GM19468 (cell line): ENCODE data around the gene HORMAD2.

Experiments
- ATAC-seq: cut with Tn5 transposase; IDR thresholded peaks from one replicate; pipeline ENCODE4 v1.9.1; 2021; ENCODE audit warnings: mild to moderate bottlenecking, moderate library complexity, moderate number of reproducible peaks; ENCODE audit not compliant: unreplicated experiment; ENCODE audit errors: extremely low read depth

The HORMAD2 gene, protein sequence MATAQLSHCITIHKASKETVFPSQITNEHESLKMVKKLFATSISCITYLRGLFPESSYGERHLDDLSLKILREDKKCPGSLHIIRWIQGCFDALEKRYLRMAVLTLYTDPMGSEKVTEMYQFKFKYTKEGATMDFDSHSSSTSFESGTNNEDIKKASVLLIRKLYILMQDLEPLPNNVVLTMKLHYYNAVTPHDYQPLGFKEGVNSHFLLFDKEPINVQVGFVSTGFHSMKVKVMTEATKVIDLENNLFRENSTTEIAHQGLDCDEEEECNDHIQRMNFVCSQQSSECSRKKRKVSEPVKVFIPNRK

DNA sequence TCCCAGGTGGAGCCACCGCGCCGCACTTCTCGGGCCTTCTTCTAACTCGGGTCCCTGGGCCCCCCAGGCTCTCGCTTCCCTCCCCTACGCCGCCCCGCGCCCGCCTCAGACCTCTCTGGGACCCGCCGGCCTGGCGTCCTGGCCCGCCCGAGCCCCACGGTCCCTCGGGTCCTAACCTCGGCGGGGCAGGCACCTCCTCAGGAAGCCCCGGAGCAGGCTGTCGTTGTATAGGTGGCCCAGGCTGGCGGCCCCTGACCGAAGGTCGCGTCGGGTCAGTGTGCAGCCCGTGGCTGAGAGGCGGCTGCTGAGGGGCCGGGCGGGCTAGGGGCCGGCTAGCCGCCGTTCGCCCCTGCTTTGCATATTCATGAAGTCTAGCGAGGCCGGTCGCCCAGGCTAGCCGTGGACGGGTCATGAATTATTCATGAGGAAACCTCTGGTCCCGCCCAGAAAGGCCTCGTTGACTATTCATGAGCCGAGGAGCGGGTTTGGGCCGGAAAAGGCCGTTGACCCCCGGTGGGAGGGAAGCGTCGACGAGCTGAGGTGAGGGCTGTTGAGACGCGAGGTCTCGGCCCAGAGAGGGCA is at the start of gene HORMAD2:
Gene HORMAD2, plus strand, starts transcription at position 513 of the 582 bp plus-strand sequence. CDS start 13,489 bp downstream, outside the sequence.
- no peak for ATAC-seq

DNA sequence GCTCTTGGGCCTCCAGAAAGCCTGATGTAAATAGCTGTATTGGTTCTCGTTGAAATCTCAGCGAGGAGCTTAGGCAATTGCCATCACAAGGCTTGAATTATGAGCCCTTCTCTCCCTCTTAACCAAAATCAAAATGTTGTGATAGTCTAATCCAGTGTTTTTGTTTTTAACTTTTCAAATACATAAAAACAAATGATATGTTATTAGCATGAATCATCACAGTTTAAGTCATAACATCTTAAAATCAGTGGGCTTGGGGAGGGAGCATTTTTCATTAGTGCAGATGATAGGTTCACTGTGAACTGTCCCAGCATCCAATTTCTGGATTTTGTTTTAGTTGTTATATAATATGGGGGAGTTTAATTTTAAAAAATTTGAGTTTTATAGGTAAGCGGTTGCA is 48.9 kb upstream of the HORMAD2 start:
- no peak for ATAC-seq

DNA sequence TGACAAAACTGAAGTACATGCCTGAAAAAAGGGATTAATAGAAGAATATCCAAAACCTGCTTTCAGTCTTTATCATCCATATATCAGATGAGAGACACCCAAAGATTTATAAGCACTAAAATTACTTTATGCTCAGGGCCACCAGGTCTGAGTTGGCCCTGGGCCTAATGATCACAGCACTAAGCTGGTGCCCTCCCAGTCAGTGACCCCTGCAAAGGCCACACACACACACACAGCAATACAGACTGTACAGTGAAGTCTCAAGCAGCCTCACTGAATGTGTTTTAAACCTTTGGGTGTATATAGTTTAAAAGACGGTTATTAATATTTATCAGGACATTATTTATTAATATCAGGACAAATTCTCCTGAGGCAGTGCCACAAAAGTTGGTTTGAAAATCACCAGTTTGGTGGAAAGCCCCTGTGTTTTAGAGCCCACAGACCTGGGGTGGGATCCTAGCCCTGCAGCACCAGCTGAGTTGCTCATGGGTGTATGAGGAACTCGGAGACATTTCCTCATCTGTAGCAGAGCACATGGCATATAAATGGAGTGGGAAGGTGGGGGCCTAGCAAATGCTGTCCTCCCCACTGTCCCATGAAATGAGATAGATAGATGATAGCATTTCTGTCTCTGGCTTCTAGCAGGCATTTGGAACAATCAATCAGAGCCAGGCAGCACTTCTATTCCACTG is 48.4 kb upstream of the HORMAD2 start:
- ATAC-seq = no peak

DNA sequence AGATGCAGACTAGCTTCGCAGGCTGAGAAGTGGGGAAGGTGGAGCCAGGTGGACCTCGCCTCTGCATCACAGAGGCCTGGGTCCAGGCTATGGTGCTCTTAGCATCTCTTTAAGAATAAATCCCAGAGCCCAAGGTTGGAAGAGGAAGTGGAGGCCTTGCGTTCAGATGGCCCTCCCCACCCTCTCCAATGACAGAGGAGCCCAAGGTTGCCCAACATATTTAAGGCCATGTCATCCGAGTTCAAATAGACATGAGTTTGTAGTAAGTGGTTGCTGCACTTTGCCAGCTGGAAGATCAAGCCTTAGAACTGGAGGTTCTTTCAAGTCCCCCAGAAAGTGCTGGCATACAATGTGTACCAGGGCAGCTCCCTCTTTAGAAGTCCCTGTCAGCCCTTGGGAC is 47.1 kb upstream of the HORMAD2 start:
- no peak for ATAC-seq

DNA sequence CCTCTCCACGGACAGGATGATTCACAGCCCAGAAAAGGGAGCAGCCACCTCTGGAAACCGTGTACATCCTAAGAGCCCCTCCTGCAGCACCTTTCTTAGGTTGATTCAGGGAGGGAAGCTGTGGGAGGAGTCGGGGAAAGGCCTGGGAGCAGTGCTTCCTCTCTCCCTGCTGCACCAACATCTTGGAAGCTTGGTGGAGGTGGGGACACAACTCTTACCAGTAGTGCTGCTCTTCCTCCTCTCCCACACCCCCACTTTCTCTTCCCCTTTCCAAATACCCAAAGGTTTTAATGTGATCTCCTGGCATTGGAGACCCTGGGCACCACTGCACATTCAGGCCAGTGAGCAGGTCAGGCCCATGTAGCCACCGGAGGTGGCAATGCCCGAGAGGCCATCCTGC is 46.4 kb upstream of the HORMAD2 start:
- no peak for ATAC-seq

DNA sequence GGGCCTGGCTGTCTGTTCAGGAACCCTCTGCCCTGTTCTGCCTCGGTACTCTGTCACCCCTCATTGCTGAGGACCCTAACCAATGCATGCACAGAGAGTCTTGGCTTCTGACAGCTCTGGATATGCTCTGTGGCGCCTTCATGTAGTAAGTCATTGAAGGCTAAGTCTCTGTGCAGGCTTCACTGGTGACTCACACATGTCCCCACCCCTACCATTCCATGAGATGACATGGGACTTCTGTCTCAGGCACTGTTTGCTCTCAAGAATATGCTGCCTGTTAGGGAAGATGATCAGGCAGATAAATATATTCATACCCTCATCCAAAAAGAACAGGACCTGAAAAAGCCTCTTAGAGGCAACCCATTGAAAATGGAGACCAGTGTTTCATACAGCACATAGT is 43.6 kb upstream of the HORMAD2 start:
- no peak for ATAC-seq

DNA sequence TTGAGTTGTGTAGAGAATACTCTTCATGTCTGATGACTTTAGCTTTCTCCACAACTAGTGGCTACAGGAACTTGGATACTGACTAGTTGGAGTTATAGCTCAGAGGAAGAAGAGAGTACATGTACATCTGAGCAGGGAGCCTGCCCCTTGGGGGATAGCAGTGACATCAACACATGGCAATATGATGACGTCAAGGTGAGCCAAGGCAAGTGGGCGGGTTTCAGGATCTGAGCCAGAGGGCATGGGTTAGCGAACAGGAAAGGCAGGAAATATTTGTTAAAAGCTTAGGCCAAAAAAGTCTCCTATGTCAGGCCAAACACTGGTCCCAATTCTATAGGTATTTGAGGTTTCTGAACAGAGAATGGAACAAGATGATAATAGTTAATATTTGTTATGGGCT is 42.0 kb upstream of the HORMAD2 start:
- no peak for ATAC-seq

DNA sequence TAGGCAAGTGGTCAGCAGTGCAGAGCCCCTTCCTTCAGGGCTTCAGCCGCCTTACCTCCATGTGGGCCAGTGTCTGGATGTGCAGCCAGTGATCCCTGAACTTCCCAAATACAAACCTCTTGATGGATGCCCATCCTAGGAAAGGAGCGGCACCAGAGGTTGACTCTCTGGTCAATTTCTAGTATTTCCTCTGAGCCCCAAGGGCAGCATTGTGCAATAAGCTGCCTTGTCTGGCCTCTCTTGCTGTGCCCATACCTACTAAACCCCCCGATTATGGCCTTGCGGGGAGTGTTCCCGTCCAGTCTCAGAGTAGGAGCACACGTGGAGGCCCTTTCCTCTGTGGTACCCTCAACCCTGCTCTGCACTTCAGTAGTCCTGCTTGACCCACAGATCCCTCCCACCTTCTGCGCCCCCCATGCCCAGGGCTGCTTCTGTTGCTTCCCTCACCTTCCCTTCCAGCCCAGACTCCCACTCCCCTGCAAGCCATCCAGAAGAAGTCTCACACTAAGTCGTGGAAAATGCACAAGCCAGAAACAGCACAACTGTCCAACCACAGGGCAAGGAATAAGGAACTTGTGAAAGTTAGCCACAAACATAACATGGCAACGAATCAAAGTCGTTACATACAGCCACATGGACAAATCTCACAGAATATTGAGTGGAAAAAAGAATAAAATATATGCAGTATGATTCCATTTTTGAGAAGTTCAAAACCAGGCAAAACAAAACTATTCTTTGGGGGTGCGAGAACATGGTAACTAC is 39.6 kb upstream of the HORMAD2 start:
- no peak for ATAC-seq

DNA sequence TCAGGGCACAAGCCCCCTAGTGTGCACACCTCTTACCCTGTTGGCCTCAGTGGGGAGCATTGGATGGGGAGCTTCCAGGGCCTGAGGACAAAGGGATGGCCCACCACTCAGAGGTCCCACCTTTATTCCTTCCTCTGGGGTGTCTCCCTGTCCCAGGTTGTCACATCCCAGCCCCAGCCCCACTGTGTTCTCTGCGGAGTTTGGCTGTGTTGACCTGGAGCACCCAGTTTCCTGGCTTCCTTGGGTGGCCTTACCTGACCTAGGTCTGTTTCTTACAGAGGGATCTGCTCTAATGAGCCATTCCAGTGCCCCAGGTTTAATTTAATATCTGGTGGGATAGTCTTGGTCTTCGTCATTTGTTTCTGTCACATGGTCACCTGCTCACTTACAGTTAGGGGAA is 38.8 kb upstream of the HORMAD2 start:
- no peak for ATAC-seq

DNA sequence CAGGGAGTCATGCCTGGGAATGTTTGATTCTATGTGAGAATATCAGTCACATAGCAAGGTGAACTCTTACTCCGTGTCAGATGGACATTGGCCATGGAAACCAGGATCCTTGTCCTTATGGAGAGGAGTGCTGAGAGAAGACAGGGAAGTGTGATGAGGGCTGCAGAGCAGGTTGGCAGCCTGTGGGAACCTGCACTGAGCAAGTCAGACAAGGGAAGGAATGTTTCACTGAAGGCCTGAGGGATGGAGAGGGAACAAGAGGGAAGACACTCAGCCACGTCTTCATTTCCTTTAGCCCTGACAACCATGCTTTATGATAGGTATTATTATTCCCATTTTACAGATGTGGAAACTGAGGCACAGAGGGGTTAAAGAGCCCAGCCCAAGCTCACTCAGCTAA is 38.4 kb upstream of the HORMAD2 start:
- ATAC-seq = no peak

DNA sequence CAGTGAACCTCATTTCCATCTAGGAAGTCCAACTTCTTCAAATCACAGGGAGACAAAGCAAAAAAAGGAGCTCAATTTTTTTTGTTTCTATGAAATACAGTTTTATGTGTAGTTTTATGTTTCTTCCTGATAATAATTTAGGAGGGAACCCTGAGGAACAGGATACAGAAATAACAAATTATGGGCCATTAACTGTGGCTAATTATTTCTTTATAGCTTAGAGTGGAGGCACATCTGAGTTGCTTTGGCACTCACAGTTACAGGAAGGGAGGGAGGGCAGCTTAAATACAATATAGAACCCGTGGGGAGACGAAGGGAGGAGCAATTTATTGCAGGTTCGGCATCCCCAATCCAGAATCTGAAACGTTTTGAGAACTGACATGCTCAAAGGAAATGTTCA is 37.1 kb upstream of the HORMAD2 start:
- no peak for ATAC-seq

DNA sequence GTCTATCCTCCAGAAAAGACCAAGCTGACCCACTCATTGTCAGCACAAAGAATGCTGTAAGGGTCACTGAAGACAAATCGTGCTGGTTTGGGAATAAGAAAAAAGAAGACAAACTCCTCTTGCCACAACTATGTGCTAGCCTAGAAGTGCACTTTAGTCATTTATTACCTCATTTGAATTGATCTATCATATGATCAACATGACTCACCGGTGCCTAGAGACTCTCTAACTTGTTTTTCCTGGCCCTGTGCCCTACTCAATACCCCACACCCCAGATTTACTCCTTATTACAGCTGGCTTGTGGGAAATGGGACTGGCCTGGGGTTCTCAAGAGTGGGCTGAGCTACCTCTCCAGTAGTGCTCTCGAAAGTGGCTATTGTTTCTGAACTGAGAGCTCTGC is 35.9 kb upstream of the HORMAD2 start:
- ATAC-seq = no peak

DNA sequence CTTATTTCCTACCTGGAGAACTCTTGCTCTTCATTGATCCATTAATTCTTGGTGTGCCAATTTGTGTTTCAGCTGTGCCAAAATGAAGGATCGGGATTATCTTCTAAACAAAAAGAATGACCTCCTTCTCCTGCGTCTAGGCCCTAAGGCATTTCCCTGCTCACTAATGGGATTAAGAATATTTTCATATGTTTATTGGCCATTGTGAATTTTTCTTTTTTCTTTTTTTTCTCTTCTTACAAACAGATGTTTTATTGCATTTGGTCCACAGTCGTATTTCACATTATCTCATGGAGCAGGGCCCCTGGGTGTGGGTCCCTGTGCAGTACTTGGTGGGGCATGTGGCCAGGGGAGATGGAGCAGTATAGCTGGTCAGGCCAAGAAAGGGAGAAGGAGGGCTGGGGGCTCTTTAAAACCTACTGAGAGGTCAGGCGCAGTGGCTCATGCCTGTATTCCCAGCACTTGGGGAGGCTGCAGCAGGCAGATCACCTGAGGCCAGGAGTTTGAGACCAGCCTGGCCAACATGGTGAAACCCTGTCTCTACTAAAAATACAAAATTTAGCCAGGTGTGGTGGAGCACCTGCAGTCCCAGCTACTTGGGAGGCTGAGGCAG is 35.3 kb upstream of the HORMAD2 start:
- no peak for ATAC-seq

DNA sequence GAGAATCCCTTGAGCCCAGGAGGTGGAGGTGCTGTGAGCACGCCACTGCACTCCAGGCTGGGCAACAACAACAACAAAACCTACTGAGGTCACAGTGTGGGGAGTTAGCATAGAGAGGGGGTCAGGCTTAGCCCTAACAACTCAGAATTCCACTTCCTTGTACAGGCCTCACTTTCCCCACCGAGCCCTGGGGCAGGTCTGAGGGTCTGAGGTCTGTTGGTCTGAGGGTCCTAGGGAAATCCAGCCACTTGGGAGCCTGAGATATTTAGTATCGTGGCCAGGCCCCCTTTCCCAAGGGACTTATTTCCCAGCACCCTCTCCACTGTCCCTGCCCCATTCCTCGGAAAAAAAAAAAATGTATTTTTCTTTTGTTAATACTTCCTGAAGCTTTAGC is 34.8 kb upstream of the HORMAD2 start:
- ATAC-seq = no peak

DNA sequence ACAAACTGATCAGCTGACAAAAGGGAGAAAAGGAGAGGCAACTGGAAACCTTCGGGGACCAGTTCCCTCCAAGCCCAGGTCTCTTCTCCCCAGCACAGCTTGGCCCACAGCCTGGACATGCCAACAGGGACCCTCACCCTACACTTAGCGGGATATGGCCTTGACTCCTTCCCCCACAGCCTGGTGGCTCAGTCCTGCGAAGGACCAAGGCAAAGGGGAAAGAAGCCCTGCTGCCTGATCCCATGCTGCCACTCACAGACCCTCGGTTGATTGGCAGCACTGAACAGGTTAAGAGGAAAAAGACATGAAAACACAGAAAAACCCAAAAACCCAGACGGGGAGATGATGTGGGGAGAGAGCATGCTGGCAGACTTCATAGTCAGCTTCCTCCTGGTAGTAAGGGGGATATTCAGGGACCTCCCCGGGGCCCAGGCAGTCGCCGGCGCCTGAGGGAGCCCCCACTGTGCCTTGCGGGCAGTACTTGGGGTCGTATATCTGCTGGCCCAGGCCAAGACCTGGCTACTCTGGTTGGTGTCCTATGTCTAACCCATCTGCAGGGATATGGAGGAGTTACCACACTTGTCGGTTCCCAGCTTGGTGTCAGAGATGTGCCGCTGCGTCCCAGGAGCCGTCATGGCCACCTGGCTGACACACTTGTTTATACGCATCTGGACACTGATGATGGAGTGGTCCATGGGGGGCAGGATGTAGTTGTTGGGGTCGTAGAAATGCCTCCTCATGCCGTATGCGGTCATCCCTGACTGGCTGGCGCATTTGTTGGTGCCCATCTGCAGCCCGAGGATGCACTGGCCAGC is 34.2 kb upstream of the HORMAD2 start:
- ATAC-seq = no peak

DNA sequence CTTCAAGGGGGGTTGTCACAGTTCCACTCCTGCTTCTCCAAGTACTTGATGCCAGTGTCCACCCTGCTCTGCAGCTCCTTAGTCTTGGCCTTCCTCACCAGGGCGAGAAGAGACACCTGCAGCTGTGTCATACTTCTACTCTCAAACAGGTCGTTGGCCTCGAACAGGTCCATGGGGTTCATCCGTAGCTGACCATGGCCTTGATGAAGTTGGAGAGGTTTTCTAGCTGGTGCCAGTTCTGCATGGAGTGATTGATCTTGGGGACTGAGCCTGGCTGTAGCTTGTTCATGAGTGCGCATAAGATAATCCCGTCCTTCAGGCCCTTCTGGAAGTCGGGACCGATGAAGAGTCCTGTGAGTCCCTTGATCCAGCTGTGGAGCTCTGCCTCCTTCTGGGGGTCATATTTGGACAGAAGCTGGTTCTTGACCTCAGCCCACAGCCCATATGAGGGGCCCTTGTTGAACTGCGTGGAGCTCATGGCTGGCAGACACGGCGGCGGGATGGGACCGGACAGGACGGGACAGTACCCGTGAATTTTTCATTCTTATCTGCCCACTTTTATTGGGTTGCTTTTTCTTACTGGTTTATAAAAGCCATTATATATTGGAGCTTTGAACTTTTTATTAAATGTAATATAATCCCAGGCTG is 33.4 kb upstream of the HORMAD2 start:
- no peak for ATAC-seq

DNA sequence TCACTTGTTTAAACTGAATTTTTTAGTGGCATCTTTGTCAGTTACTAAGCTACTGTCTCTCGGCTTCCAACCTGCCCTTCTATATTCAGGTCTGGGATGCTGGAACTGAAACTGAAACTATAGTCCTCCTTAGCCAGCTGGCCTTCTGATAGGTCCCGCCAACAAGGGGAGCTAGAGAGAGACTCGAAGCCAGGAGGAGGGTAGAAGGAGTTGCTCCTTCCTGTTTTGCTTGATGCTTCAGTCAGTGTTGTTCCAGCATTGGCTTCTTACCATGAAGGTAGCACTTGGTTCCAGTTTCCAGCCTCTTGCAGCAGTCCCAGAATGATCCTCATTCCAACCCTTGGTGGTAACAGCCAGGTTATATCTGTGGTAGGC is 32.9 kb upstream of the HORMAD2 start:
- no peak for ATAC-seq

DNA sequence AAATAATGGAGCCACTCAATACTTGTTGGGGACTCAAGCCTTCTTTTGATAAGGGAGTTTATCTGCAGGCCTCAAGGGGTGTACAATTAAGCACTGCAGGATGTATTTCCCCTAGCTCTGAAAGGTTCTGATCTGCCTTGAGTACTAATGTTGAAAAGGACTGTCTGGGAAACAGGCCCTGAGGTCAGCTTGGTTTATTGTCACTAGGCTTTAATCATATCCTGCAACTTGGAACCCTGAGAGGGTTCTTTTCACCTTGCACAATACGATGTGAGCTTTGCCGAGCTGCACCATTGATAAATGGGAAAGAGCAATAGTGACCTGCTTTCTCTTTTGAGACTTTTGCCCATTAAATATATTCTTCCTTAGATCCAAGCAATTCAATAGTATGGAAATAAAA is 31.6 kb upstream of the HORMAD2 start:
- ATAC-seq = no peak

DNA sequence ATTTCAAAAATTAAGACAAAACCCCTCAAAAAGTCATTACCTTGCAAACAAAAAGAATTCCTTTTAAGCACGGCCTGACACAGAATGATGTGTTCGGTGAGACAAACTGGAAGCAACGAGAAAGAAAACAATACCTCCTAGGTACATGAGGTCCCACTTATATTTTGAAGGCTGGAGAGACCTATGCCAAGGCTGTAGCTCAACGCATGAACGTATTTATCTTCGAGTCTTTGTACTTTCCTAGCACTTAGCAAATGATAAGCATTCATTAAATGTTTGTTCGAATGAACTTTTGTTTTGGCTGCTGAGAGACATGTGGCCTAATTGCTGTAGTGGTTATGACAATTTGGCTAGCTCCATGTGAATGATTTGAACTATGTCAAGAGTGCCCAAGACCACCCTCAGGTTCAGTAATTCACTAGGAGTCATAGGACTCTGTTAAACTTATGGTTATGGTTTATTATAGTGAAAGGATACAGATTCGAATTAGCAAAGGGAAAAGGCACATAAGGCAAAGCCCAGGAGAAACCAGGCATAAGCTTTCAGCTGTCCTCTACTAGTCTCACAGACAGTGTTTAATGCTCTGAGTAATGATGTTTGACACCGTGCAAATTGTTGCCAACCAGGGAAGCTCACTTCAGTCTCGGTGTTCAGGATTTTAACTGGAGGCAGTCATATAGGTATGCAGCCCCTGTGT is 26.0 kb upstream of the HORMAD2 start:
- ATAC-seq = no peak
